Choroid plexus epithelial cell (primary cell): Measurements from ENCODE around the gene ARHGAP22.

Experiments used
- DNase-seq: peaks from one replicate; pipeline ENCODE4 v3.0.0-alpha.2; 2010; ENCODE audit warnings: low read depth
- H3K4me3 ChIP-seq: 2 replicates; pipeline ENCODE4 v1.5.1; 2011; ENCODE audit warnings: low read depth, mild to moderate bottlenecking, control low read depth, low read length, moderate library complexity
- CTCF ChIP-seq: conservative IDR thresholded peaks from 2 replicates; pipeline ENCODE4 v1.5.1; 2011; ENCODE audit warnings: low read depth, mild to moderate bottlenecking, control low read depth, inconsistent platforms, low read length, moderate library complexity

ARHGAP22 gene

GRCh38 chr10:48556713-48557112 is 48.2 kb downstream of the ARHGAP22 start:
- DNase-seq, result no peak
- no peak for TF ChIP-seq CTCF
- no peak overlapping the region for H3K4me3 ChIP-seq

DNA sequence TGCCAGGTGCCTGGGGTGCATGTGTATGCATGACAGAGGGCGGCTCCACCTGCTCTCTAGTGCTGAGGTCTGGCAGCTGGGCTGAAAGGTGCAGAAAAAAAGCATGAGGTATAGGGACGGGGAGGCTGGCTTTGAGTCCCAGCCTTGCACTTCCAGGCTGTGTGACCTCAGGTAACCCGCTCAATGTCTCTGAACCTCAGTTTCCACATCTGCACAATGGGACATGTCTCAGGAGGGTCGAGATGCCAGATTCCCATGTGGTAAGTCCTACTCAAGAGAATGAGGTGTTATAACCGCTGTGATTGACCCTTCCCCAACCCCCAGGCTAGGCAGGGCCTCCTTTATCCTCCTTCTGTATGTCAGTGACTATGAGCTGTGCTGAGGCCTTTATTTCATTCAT is 48.8 kb downstream of the ARHGAP22 start:
- H3K4me3 ChIP-seq, result no peak overlapping the region
- DNase-seq, result no peak
- no peak for TF ChIP-seq CTCF

DNA sequence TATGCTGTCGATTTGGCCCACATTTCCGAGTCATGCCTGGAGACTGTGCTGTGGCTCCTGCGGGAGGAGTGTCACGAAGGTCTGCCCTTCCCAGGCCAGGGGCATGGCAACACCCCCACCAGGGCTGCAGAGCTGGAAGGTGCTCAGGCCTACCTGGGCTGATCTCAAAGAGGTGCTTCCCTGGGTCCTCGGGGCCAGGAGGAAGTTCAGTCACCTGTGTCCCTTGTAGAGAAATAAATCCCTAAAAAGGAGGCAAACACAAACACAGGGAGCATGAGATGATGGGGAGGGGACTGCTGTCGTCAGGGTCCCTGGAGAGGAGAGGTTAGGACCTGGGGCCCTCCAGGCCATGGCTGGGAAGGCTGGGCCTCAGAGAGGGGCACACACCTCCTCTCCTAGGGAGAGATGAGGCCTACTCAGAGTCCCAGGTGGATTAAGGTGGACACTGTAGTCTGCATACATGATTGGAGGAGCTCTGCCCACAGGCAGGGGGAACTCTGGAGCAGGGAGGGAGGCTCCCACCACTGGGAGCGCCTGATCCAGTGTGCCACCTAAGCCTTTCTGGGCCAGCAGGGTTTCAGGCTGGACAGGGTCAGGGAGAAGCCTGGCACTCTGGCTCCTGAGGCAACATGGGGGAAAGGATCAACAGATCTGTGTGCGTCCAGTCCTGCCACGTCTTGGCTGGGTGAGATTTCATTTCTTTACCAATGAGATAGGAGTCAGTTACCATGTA is 49.4 kb downstream of the ARHGAP22 start:
- no peak for TF ChIP-seq CTCF
- no peak for DNase-seq
- no peak overlapping the region for H3K4me3 ChIP-seq

DNA sequence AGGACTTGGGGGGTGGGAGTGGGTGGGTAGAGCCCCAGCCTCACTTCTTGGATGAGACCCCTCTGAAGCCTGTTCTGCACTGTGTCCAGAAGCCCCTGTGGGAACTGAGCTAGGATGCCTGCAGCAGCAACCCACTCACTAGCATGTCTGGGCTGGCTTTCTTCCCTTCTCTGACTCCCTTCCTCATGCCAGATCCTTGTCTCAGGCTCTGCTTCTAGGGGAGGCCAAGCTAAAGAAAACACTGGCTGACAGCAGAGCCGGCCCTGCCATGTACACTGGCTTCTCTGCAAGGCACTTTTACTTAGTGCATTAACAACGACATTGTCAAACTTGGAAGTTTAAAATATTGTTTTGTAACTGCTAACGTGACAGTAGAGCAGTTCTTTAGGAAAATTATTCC is 50.2 kb downstream of the ARHGAP22 start:
- DNase-seq, result no peak
- TF ChIP-seq CTCF, result no peak

GRCh38 chr10:48554246-48554645 is 50.6 kb downstream of the ARHGAP22 start:
- DNase-seq, result no peak
- no peak for TF ChIP-seq CTCF
- H3K4me3 ChIP-seq, result no peak overlapping the region

More for the DNA sequence above, 50.2 kb downstream of the ARHGAP22 start:
- no peak overlapping the region for H3K4me3 ChIP-seq

DNA sequence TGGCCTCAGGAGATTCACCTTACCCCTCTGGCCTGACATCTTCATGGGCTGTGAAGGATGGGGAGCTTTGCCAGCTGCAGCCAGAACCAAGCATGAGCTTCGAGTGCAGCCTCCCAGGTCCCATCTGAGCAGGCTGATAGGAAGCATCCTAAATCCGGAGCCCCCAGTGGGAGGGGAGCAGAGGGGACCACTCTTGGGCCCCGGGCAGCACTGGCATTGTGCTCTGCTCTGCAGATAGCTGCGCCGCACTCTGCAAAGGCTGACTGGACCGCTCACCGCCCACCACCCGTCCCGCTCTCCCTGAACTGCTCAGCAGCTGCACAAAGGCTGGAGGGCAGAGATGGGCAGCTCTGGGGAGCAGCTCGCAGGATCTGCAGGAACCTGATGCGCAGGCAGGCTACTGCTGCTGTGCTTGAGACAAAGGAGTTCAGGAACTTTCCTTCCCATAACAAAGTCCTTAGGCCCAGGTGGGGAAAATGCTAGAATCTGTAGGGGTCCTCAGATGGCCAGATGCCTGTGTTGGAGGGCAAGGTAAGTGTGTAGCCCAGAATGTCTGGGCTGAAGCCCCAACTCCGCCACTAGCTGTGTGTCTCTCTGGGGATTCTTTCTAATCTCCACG is 51.8 kb downstream of the ARHGAP22 start:
- no peak overlapping the region for H3K4me3 ChIP-seq

More for the DNA sequence above, 51.8 kb downstream of the ARHGAP22 start:
- TF ChIP-seq CTCF, result no peak
- no peak for DNase-seq
